ENCODE results near the gene CARMIL1. TPM values are rescaled to one million over a fixed set of nuclear protein-coding genes. Genes with fewer than 3 reads are reported as not detected.

The CARMIL1 gene
- total RNA-seq: 4.5 and 7.5 TPM in 2 replicates

GRCh38 chr6:25278914-25279747, at the start of gene CARMIL1:
CARMIL1 (plus strand) TSS chr6:25279374; CDS start chr6:25279796, 422 bp downstream.

GRCh38 chr6:25652007-25652515, 372.9 kb downstream of the CARMIL1 start, which contains the start of gene SCGN:
SCGN (plus strand) TSS chr6:25652215; CDS start chr6:25652404, 189 bp downstream.

Measured in smooth muscle cell of the umbilical artery (primary cell).